GM23338 (cell line): Measurements from ENCODE around the gene DPP9. TPM values are rescaled to one million over a fixed set of nuclear protein-coding genes. Genes with fewer than 3 reads are reported as not detected.

Source experiments
- ATAC-seq: fragments of 200-7000 bp; cut with Tn5 transposase; 3 replicates; pipeline ENCODE4 v1.9.1; 2020
- DNase-seq: peaks from one replicate; pipeline ENCODE4 v3.0.0-alpha.2; 2015; ENCODE audit warnings: low spot score
- H2AFZ ChIP-seq: fragments of 200-600 bp; sonication (generic); 2 replicates; pipeline ENCODE4 v1.8.0; 2016; ENCODE audit warnings: antibody characterized with exemption, mild to moderate bottlenecking, moderate library complexity
- H3F3A ChIP-seq: fragments of 200-600 bp; sonication (generic); replicated peaks from 2 replicates; pipeline ENCODE4 v1.8.0; 2017; ENCODE audit warnings: antibody characterized with exemption, mixed run types, low read depth
- H3K27ac ChIP-seq: fragments of 200-600 bp; sonication (generic); 2 replicates; pipeline ENCODE4 v1.6.1; 2016; ENCODE audit warnings: low read depth
- H3K27me3 ChIP-seq: fragments of 200-600 bp; sonication (generic); 2 replicates; pipeline ENCODE4 v1.8.0; 2016; ENCODE audit warnings: mild to moderate bottlenecking, mixed run types, moderate library complexity; ENCODE audit not compliant: insufficient read depth
- H3K36me3 ChIP-seq: fragments of 200-600 bp; sonication (generic); 2 replicates; pipeline ENCODE4 v1.8.0; 2016; ENCODE audit warnings: mild to moderate bottlenecking; ENCODE audit not compliant: insufficient read depth
- H3K4me1 ChIP-seq: fragments of 200-600 bp; sonication (generic); 2 replicates; pipeline ENCODE4 v1.8.0; 2016; ENCODE audit warnings: mild to moderate bottlenecking, moderate library complexity; ENCODE audit not compliant: insufficient read depth
- H3K4me2 ChIP-seq: fragments of 200-600 bp; sonication (generic); 2 replicates; pipeline ENCODE4 v1.7.1; 2017; ENCODE audit warnings: mixed run types
- H3K4me3 ChIP-seq: fragments of 200-600 bp; sonication (generic); 2 replicates; pipeline ENCODE4 v1.6.1; 2016; ENCODE audit warnings: mixed run types
- H3K79me2 ChIP-seq: fragments of 200-600 bp; sonication (generic); replicated peaks from 2 replicates; pipeline ENCODE4 v1.8.0; 2017; ENCODE audit warnings: mild to moderate bottlenecking; ENCODE audit not compliant: insufficient read depth
- H3K9me2 ChIP-seq: fragments of 200-600 bp; sonication (generic); 2 replicates; pipeline ENCODE4 v1.8.0; 2017; ENCODE audit not compliant: insufficient read depth
- H4K20me1 ChIP-seq: fragments of 200-600 bp; sonication (generic); replicated peaks from 2 replicates; pipeline ENCODE4 v1.8.0; 2017; ENCODE audit warnings: mild to moderate bottlenecking; ENCODE audit not compliant: insufficient read depth
- H3K27ac Mint-ChIP-seq: 2 replicates; pipeline ENCODE4 v1.8.0; 2020; ENCODE audit warnings: inconsistent platforms, mild to moderate bottlenecking, moderate library complexity, mixed read lengths
- H3K27me3 Mint-ChIP-seq: 3 replicates; pipeline ENCODE4 v1.8.0; 2022; ENCODE audit warnings: low read depth, mild to moderate bottlenecking, moderate library complexity, mixed read lengths, inconsistent platforms; ENCODE audit not compliant: insufficient read depth, poor library complexity
- H3K36me3 Mint-ChIP-seq: 3 replicates; pipeline ENCODE4 v1.8.0; 2021; ENCODE audit warnings: low read depth, mild to moderate bottlenecking, inconsistent platforms, moderate library complexity, mixed read lengths
- H3K4me1 Mint-ChIP-seq: 3 replicates; pipeline ENCODE4 v1.8.0; 2020; ENCODE audit warnings: mild to moderate bottlenecking, inconsistent platforms, mixed read lengths
- H3K4me3 Mint-ChIP-seq: 3 replicates; pipeline ENCODE4 v1.8.0; 2021; ENCODE audit warnings: moderate library complexity, mild to moderate bottlenecking, inconsistent platforms, mixed read lengths
- H3K9me3 Mint-ChIP-seq: 3 replicates; pipeline ENCODE4 v1.8.0; 2020; ENCODE audit warnings: moderate library complexity, mild to moderate bottlenecking, inconsistent platforms, mixed read lengths
- CREB1 ChIP-seq: fragments of 250-450 bp; sonication (Bioruptor Pico); IDR thresholded peaks from 2 replicates; pipeline ENCODE4 v1.5.0; 2020; ENCODE audit warnings: low read depth, mild to moderate bottlenecking, moderate library complexity
- CTCF ChIP-seq, 2 experiments: fragments of 200-600 bp in 1 of 2; sonication (generic) in 1 of 2; conservative IDR thresholded peaks; 2 replicates each; pipeline versions ENCODE4 v1.5.1 to v1.6.1; 2016 to 2017; ENCODE audit warnings: antibody characterized with exemption in 2 of 2, low read depth in 2 of 2, mild to moderate bottlenecking in 2 of 2, moderate library complexity in 1 of 2
- ETS1 ChIP-seq: IDR thresholded peaks from 2 replicates; pipeline ENCODE4 v1.6.1; 2016; ENCODE audit warnings: antibody characterized with exemption
- EZH2 ChIP-seq: fragments of 200-600 bp; sonication (generic); IDR thresholded peaks from one replicate; pipeline ENCODE4 v1.8.0; 2017; ENCODE audit warnings: antibody characterized with exemption, mild to moderate bottlenecking, low read depth; ENCODE audit not compliant: unreplicated experiment
- EZH2phosphoT487 ChIP-seq: fragments of 200-600 bp; sonication (generic); IDR thresholded peaks from one replicate; pipeline ENCODE4 v1.8.1; 2018; ENCODE audit warnings: antibody characterized with exemption; ENCODE audit not compliant: unreplicated experiment
- JUNB ChIP-seq: IDR thresholded peaks from one replicate; pipeline ENCODE4 v1.6.1; 2016; ENCODE audit warnings: antibody characterized with exemption; ENCODE audit not compliant: unreplicated experiment
- NANOG ChIP-seq: IDR thresholded peaks from 2 replicates; pipeline ENCODE4 v1.6.1; 2016; ENCODE audit warnings: antibody characterized with exemption, borderline replicate concordance
- POLR2AphosphoS5 ChIP-seq: IDR thresholded peaks from 2 replicates; pipeline ENCODE4 v1.6.1; 2016; ENCODE audit warnings: antibody characterized with exemption, low read depth
- REST ChIP-seq: IDR thresholded peaks from one replicate; pipeline ENCODE4 v1.6.1; 2018; ENCODE audit warnings: antibody characterized with exemption; ENCODE audit not compliant: unreplicated experiment
- STAT1 ChIP-seq: IDR thresholded peaks from one replicate; pipeline ENCODE4 v1.6.1; 2016; ENCODE audit warnings: antibody characterized with exemption; ENCODE audit not compliant: unreplicated experiment
- ZNF114 ChIP-seq: fragments of 250-450 bp; sonication (Bioruptor Pico); IDR thresholded peaks from 2 replicates; pipeline ENCODE4 v1.5.0; 2020; ENCODE audit warnings: mild to moderate bottlenecking, moderate library complexity
- ZNF331 ChIP-seq: fragments of 250-450 bp; sonication (Bioruptor Pico); IDR thresholded peaks from 2 replicates; pipeline ENCODE4 v1.5.0; 2020; ENCODE audit warnings: low read depth, mild to moderate bottlenecking, moderate library complexity
- ZNF462 ChIP-seq: fragments of 250-450 bp; sonication (Bioruptor Pico); IDR thresholded peaks from 2 replicates; pipeline ENCODE4 v1.5.0; 2020; ENCODE audit warnings: mild to moderate bottlenecking, moderate library complexity
- polyA plus RNA-seq: library from polyadenylated mRNA; unstranded; fragments of >200 nt; fragmentation: Nextera tagmentation; extraction: Ambion mirVana; gene quantifications from 2 replicates; pipeline ENCODE4 v1.2.1, GENCODE V29; 2016
- total RNA-seq: library from RNA; depleted of rRNA; stranded (reverse); fragments of >200 nt; shearing (Covaris generic); gene quantifications from 2 replicates; pipeline ENCODE4 v1.2.3, GENCODE V29; 2014

DPP9 gene
- total and polyA plus RNA-seq, 2 experiments from 2014 or later = 19.5 to 49.2 TPM

- H2AFZ ChIP-seq = no peak overlapping the region
- peaks cover 4% of the 10 kb centered on the region for H3K27me3 Mint-ChIP-seq
- no peak overlapping the region for H3K4me3 ChIP-seq
- 0 out of 2 replicates have a peak, but pooled peaks cover 2% of the 10 kb centered on the region for H3F3A ChIP-seq
- H3K27ac Mint-ChIP-seq = no peak overlapping the region
- H3K4me1 Mint-ChIP-seq = peaks cover 6% of the 10 kb centered on the region; the same call in 2 of the 3 replicates
- H3K9me3 Mint-ChIP-seq = no peaks in the 10 kb centered on the region
- ATAC-seq (no peak), DNase-seq (no peak)
- no peaks in the 10 kb centered on the region for H3K36me3 ChIP-seq
- no peaks in the 10 kb centered on the region for H3K79me2 ChIP-seq
- peaks cover 4% of the 10 kb centered on the region; the same call in 1 of the 2 replicates for H3K4me1 ChIP-seq
- no peaks in the 10 kb centered on the region; the same call in 1 of the 2 replicates for H4K20me1 ChIP-seq
- no peaks in the 10 kb centered on the region; the same call in 2 of the 3 replicates for H3K36me3 Mint-ChIP-seq
- no peaks in the 10 kb centered on the region for H3K9me2 ChIP-seq
- no peak for TF ChIP-seq ETS1
- no peak for TF ChIP-seq NANOG
- TF ChIP-seq EZH2phosphoT487 = no peak
- TF ChIP-seq JUNB = no peak
- no peak for TF ChIP-seq EZH2
- no peak for TF ChIP-seq POLR2AphosphoS5
- no peak for TF ChIP-seq ZNF462 (CRISPR knock-in tag)
- TF ChIP-seq CREB1 = no peak
- no peak for TF ChIP-seq REST
- no peak for TF ChIP-seq ZNF114
- no peak for TF ChIP-seq ZNF331 (CRISPR knock-in tag)
- TF ChIP-seq STAT1 = no peak
- no peak for TF ChIP-seq CTCF (conservative IDR thresholded peaks at IDR 0.05; ENCODE audit: low read depth in 2 of 2)
- H3K4me2 ChIP-seq = no peak overlapping the region
- peaks cover 1% of the 10 kb centered on the region; the same call in 1 of the 2 replicates for H3K27me3 ChIP-seq
- no peak overlapping the region for H3K4me3 Mint-ChIP-seq
- no peak overlapping the region for H3K27ac ChIP-seq
These were observed 40.7 kb upstream of the DPP9 start for GRCh38 chr19:4764393-4764660.
